ENCODE results near the gene SPATA2. TPM values are rescaled to one million over a fixed set of nuclear protein-coding genes. Genes with fewer than 3 reads are reported as not detected.

The SPATA2 gene
- total RNA-seq, 1 donor from 2014 or later = 9.7 TPM

Other genes starting within 250 kb of the SPATA2 start
- 61.3 TPM for gene B4GALT5, start 201.7 kb downstream of the SPATA2 start, total RNA-seq (ENCODE audit: unreplicated experiment)
- gene SLC9A8, start 102.7 kb downstream of the SPATA2 start, total RNA-seq (ENCODE audit: unreplicated experiment) = 10.6 TPM
- 64.2 TPM for gene RNF114, start 20.9 kb upstream of the SPATA2 start, total RNA-seq (ENCODE audit: unreplicated experiment)
- 3.9 TPM for gene SNAI1, start 67.5 kb upstream of the SPATA2 start, total RNA-seq (ENCODE audit: unreplicated experiment)
- 149 TPM for gene UBE2V1, start 197.6 kb upstream of the SPATA2 start, total RNA-seq (ENCODE audit: unreplicated experiment)
- 29.3 TPM for gene PEDS1, start 238.2 kb upstream of the SPATA2 start, total RNA-seq (ENCODE audit: unreplicated experiment)